IMR-90 (cell line): ENCODE results near the gene NR2C1.
"Not testable (repeated sequence)": the region's sequence is repeated elsewhere in the genome, so short reads cannot be mapped to it uniquely, and the experiment has no call there.

Experiments used
- BHLHE40 ChIP-seq: fragments of 150-350 bp; IDR thresholded peaks from 2 replicates; pipeline ENCODE4 v1.6.1; 2016; ENCODE audit warnings: mild to moderate bottlenecking, low read depth, low read length
- CEBPB ChIP-seq: IDR thresholded peaks from 2 replicates; pipeline ENCODE4 v1.6.1; 2012; ENCODE audit warnings: low read depth, low read length, improper control_type of control experiment
- FOS ChIP-seq: fragments of 150-350 bp; IDR thresholded peaks from 2 replicates; pipeline ENCODE4 v1.6.1; 2016; ENCODE audit warnings: low read depth, low read length
- MAFK ChIP-seq: IDR thresholded peaks from 2 replicates; pipeline ENCODE4 v1.6.1; 2012; ENCODE audit warnings: low read depth, low read length, improper control_type of control experiment
- POLR2A ChIP-seq: IDR thresholded peaks from 2 replicates; pipeline ENCODE4 v1.6.1; 2012; ENCODE audit warnings: mild to moderate bottlenecking, low read depth, low read length
- RFX5 ChIP-seq: IDR thresholded peaks from 2 replicates; pipeline ENCODE4 v1.8.0; 2012; ENCODE audit warnings: low read depth, mild to moderate bottlenecking, low read length, moderate library complexity
- SMC3 ChIP-seq: fragments of 150-350 bp; IDR thresholded peaks from 2 replicates; pipeline ENCODE4 v1.6.1; 2016; ENCODE audit warnings: low read depth, mild to moderate bottlenecking, antibody characterized with exemption, low read length, moderate library complexity
- TF ChIP-seq, protein P1 (sequence below): conservative IDR thresholded peaks from 2 replicates; pipeline ENCODE4 v1.5.1; 2012; ENCODE audit warnings: mild to moderate bottlenecking, low read depth, low read length, improper control_type of control experiment
- TF ChIP-seq, protein P2 (sequence below): fragments of 150-350 bp; IDR thresholded peaks from 2 replicates; pipeline ENCODE4 v1.6.1; 2017; ENCODE audit warnings: mild to moderate bottlenecking, antibody characterized with exemption, low read length, low read depth

- TF ChIP-seq RFX5, POLR2A, MAFK, SMC3, BHLHE40, CEBPB, FOS: not testable (repeated sequence)
- TF ChIP-seq, protein P1, sequence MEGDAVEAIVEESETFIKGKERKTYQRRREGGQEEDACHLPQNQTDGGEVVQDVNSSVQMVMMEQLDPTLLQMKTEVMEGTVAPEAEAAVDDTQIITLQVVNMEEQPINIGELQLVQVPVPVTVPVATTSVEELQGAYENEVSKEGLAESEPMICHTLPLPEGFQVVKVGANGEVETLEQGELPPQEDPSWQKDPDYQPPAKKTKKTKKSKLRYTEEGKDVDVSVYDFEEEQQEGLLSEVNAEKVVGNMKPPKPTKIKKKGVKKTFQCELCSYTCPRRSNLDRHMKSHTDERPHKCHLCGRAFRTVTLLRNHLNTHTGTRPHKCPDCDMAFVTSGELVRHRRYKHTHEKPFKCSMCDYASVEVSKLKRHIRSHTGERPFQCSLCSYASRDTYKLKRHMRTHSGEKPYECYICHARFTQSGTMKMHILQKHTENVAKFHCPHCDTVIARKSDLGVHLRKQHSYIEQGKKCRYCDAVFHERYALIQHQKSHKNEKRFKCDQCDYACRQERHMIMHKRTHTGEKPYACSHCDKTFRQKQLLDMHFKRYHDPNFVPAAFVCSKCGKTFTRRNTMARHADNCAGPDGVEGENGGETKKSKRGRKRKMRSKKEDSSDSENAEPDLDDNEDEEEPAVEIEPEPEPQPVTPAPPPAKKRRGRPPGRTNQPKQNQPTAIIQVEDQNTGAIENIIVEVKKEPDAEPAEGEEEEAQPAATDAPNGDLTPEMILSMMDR = not testable (repeated sequence)
- TF ChIP-seq, protein P2, sequence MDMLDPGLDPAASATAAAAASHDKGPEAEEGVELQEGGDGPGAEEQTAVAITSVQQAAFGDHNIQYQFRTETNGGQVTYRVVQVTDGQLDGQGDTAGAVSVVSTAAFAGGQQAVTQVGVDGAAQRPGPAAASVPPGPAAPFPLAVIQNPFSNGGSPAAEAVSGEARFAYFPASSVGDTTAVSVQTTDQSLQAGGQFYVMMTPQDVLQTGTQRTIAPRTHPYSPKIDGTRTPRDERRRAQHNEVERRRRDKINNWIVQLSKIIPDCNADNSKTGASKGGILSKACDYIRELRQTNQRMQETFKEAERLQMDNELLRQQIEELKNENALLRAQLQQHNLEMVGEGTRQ = not testable (repeated sequence)
These were observed 28.5 kb upstream of the NR2C1 start for GRCh38 chr12:95101957-95102356.
